Heart right ventricle (tissue), 16 donors: ENCODE measurements around the gene MAN2B1. TPM values are rescaled to one million over a fixed set of nuclear protein-coding genes. Genes with fewer than 3 reads are reported as not detected.
A peak's percentile ranks its signal among the peaks of the same experiment; 100 is the strongest.

ENCODE experiments used
- ATAC-seq, 8 donors: fragments of 200-7000 bp; cut with Tn5 transposase; one replicate each; pipeline ENCODE4 v1.9.1; 2020; ENCODE audit warnings: mild to moderate bottlenecking in 8 of 8, moderate library complexity in 8 of 8, moderate number of reproducible peaks in 1 of 8
- DNase-seq, 2 donors: peaks; one replicate each; pipeline ENCODE4 v3.0.0-alpha.2; 2020
- H3K27ac ChIP-seq, 10 donors: fragments of 200-600 bp; sonication (generic) in 2 of 10; one replicate each; pipeline versions ENCODE4 v1.5.0 to v1.8.0; 2020 to 2022; ENCODE audit warnings: mild to moderate bottlenecking in 3 of 10
- H3K27me3 ChIP-seq, 7 donors: fragments of 200-600 bp; one replicate each; pipeline ENCODE4 v1.8.0; 2021 to 2022; ENCODE audit warnings: mild to moderate bottlenecking in 2 of 7
- H3K36me3 ChIP-seq, 9 donors: fragments of 200-600 bp; sonication (generic) in 1 of 9; one replicate each; pipeline versions ENCODE4 v1.5.0 to v1.8.0; 2020 to 2022; ENCODE audit warnings: mild to moderate bottlenecking in 2 of 9
- H3K4me1 ChIP-seq, 9 donors: fragments of 200-600 bp; sonication (generic) in 1 of 9; one replicate each; pipeline versions ENCODE4 v1.5.0 to v1.8.0; 2020 to 2022; ENCODE audit warnings: mild to moderate bottlenecking in 4 of 9
- H3K4me3 ChIP-seq, 10 donors: fragments of 200-600 bp; sonication (generic) in 2 of 10; one replicate each; pipeline versions ENCODE4 v1.5.0 to v1.8.0; 2020 to 2022; ENCODE audit warnings: mild to moderate bottlenecking in 7 of 10, moderate library complexity in 2 of 10
- H3K9me3 ChIP-seq, 11 donors: fragments of 200-600 bp in 10 of 11; sonication (generic) in 2 of 11; one replicate each; pipeline versions ENCODE4 v1.5.0 to v1.8.0; 2013 to 2022; ENCODE audit warnings: mild to moderate bottlenecking in 2 of 11, control low read depth in 1 of 11, moderate library complexity in 1 of 11
- CTCF ChIP-seq, 9 donors: fragments of 200-600 bp; sonication (generic) in 2 of 9; IDR thresholded peaks; one replicate each; pipeline versions ENCODE4 v1.5.0 to v1.8.0; 2021 to 2022; ENCODE audit warnings: antibody characterized with exemption in 9 of 9, mild to moderate bottlenecking in 5 of 9, moderate library complexity in 1 of 9
- WGBS, 2 donors: extraction: QIAGEN DNeasy Blood & Tissue Kit; methylation state at CpG; one replicate each; pipeline ENCODE4 v1.1.7; 2013; ENCODE audit warnings: inconsistent platforms in 1 of 2; 5-methylcytosine and 5-hydroxymethylcytosine counted together
- intact Hi-C, 10 donors: fragments of 100-400 bp; cut with DNase I; formaldehyde crosslinking; loops; one replicate each; pipeline versions ENCODE4 v1.11.1 to v1.14.2; 2022
- polyA plus RNA-seq, 2 donors: library from polyadenylated mRNA; stranded (reverse); fragments of 200-250 nt; gene quantifications; one replicate each; pipeline ENCODE4 v1.2.3, GENCODE V29; 2013
- total RNA-seq, 10 donors: library from RNA; stranded (reverse); fragmentation: NEBNext Ultra II Directional in 3 of 10; extraction: Animal tissue kit (Norgen Biotek cat#: 25700) in 3 of 10; gene quantifications; one replicate each; pipeline versions ENCODE4 v1.2.1 to v1.2.4, GENCODE V29; 2021 to 2023
- donor health status: Arrhythmogenic right ventricular cardiomyopathy.
- donor health status: ischemic (EF 13 %, LVEDD 7.1; RV severe dilation, severe dysfunction).
- donor health status: healthy with polysubstance abuse.
- donor health status: DM: no; HTN: yes; CAD: no.
- donor health status: DM: no; HTN: no; CAD: no.
- donor health status: ischemic (EF 25% LVEDD 6.9; RV normal size, moderate dysfunction).
- donor health status: ischemic (EF 25% LVEDD 5.7; RV mildly dilated, moderate dysfunction).
- donor health status: healthy.
- donor health status: DM: yes; HTN: yes; CAD: no.
- donor health status: Ischemic cardiomyopathy.
- donor health status: ischemic (EF 35%, LVEDD 5.7; RV mildly dilated, moderate dysfunction).
- donor health status: nonischemic (EF 11% LVEDD 7.7; RV severe dilation, severe dysfunction).
- donor health status: DM: yes; HTN: yes; CAD: no.
- donor health status: PGD.
- donor health status: ischemic (EF 29% LVEDD 5.4; RV normal size, mild dysfunction).
- donor health status: nonischemic (EF 23%, LVEDD 6.1; RV moderate dilation, normal function).

The MAN2B1 gene
- total and polyA plus RNA-seq, 12 donors = 14.2 to 89.9 (median 25.5) TPM

GRCh38 chr19:12670159-12670928, 3.8 kb upstream of the MAN2B1 start:
- Histone ChIP-seq H3K36me3 (peaks cover 0 to 51% (median 27%) of the 10 kb centered on the region in 9 donors), H3K27me3 (no peaks in the 10 kb centered on the region), H3K4me1 (peaks cover 17 to 51% (median 40%) of the 10 kb centered on the region in 9 donors), H3K4me3 (peak overlapping the region; percentile 73 to 97 (median 85)), H3K9me3 (no peaks in the 10 kb centered on the region), H3K27ac (peak overlapping the region; percentile 84 to 100 (median 96))
- ATAC-seq = no peak
- no peak for DNase-seq
- 41 to 42% methylated on average over 26 of the region's 26 CpGs for WGBS, 2 donors
- intact Hi-C loops = loop anchor here in 6 of 10 donors (5.0 to 10.0 kb wide), 4 partner anchors 106 to 466 kb away; partner anchors contain the start of gene JUNB (in 2 of the 6)
- TF ChIP-seq CTCF (IDR thresholded peaks at IDR 0.05) = no peak

GRCh38 chr19:12669270-12670158, 3.0 kb upstream of the MAN2B1 start:
- peak; percentile 58 to 84 (median 73) for ATAC-seq
- H3K4me1 ChIP-seq = peaks cover 17 to 52% (median 41%) of the 10 kb centered on the region in 9 donors
- peak; percentile 76 to 80 for DNase-seq
- H3K4me3 ChIP-seq = peak overlapping the region; percentile 73 to 97 (median 85)
- H3K36me3 ChIP-seq = peaks cover 0 to 48% (median 18%) of the 10 kb centered on the region in 9 donors
- no peaks in the 10 kb centered on the region for H3K27me3 ChIP-seq
- H3K9me3 ChIP-seq = no peaks in the 10 kb centered on the region
- H3K27ac ChIP-seq = peak overlapping the region; percentile 84 to 100 (median 96)
- 0 to 1% methylated on average over 64 of the region's 64 CpGs for WGBS, 2 donors
- intact Hi-C loops = loop anchor here in 8 of 10 donors (5.0 to 10.0 kb wide), 4 partner anchors 105 to 465 kb away; partner anchors contain the start of gene JUNB (in 2 of the 8)
- TF ChIP-seq CTCF (IDR thresholded peaks at IDR 0.05) = peak in 1 of 9 donors; percentile 30

GRCh38 chr19:12668932-12669269, 2.4 kb upstream of the MAN2B1 start:
- whole genome bisulfite sequencing, 2 donors = 0% methylated on average over 24 of the region's 24 CpGs
- intact Hi-C loops = loop anchor here in 2 of 10 donors (5.0 kb wide), 1 partner anchor 107 kb away; no protein-coding TSS in a partner anchor
- peaks cover 0 to 48% (median 12%) of the 10 kb centered on the region in 9 donors for H3K36me3 ChIP-seq
- H3K4me3 ChIP-seq = peak overlapping the region; percentile 73 to 97 (median 85)
- DNase-seq (peak; percentile 40 to 45), ATAC-seq (peak in 5 of 8 donors; percentile 1 to 26 (median 10))
- no peaks in the 10 kb centered on the region for H3K27me3 ChIP-seq
- peaks cover 17 to 55% (median 41%) of the 10 kb centered on the region in 9 donors for H3K4me1 ChIP-seq
- peak overlapping the region; percentile 84 to 100 (median 96) for H3K27ac ChIP-seq
- no peaks in the 10 kb centered on the region for H3K9me3 ChIP-seq
- TF ChIP-seq CTCF (IDR thresholded peaks at IDR 0.05) = no peak

GRCh38 chr19:12668346-12668745, 1.8 kb upstream of the MAN2B1 start:
- H3K4me1 ChIP-seq = peaks cover 17 to 55% (median 41%) of the 10 kb centered on the region in 9 donors
- DNase-seq = no peak
- H3K36me3 ChIP-seq = peaks cover 0 to 48% (median 14%) of the 10 kb centered on the region in 9 donors
- no peak for TF ChIP-seq CTCF (IDR thresholded peaks at IDR 0.05)
- H3K4me3 ChIP-seq = peak overlapping the region; percentile 73 to 97 (median 85)
- H3K27me3 ChIP-seq = no peaks in the 10 kb centered on the region
- peak overlapping the region in 7 of 10 donors; percentile 84 to 100 (median 94) for H3K27ac ChIP-seq
- intact Hi-C loops = loop anchor here in 2 of 10 donors (5.0 kb wide), 1 partner anchor 106 kb away; no protein-coding TSS in a partner anchor
- 68 to 72% methylated on average over 8 of the region's 8 CpGs for whole genome bisulfite sequencing, 2 donors
- H3K9me3 ChIP-seq = no peaks in the 10 kb centered on the region
- no peak for ATAC-seq
